Panc1 (cell line): ENCODE measurements around the gene MGMT. TPM values are rescaled to one million over a fixed set of nuclear protein-coding genes. Genes with fewer than 3 reads are reported as not detected.

Source experiments
- ATAC-seq: fragments of 200-7000 bp; cut with Tn5 transposase; 2 replicates; pipeline ENCODE4 v1.9.1; 2020; ENCODE audit warnings: mild to moderate bottlenecking, moderate library complexity
- BruUV-seq: library from RNA; stranded (reverse); fragments of 400-500 nt; replicated peaks from 2 replicates; lab custom pipeline; 2021; lab: Mats Ljungman, UMichigan
- CTCF ChIA-PET: fragments of 300-600 bp; sonication (Branson Sonifier 250); formaldehyde crosslinking; loops from one replicate; lab custom pipeline; 2022; ENCODE audit warnings: antibody characterized with exemption; lab: Charles Lee
- POLR2A ChIA-PET: fragments of 300-600 bp; sonication (Branson Sonifier 250); formaldehyde crosslinking; loops from one replicate; lab custom pipeline; 2022; ENCODE audit warnings: antibody characterized with exemption; lab: Charles Lee
- DNase-seq: peaks from one replicate; pipeline ENCODE4 v3.0.0-alpha.2; 2010; ENCODE audit warnings: low read depth, low spot score
- H3K27ac ChIP-seq: 2 replicates; pipeline ENCODE4 v1.5.1; 2011; ENCODE audit warnings: mild to moderate bottlenecking, low read length, inconsistent platforms
- H3K27me3 ChIP-seq: fragments of 200-500 bp; sonication (Bioruptor generic); 2 replicates; pipeline ENCODE4 v1.6.0; 2014; ENCODE audit warnings: low read length, inconsistent platforms; ENCODE audit not compliant: control insufficient read depth, insufficient read depth
- H3K36me3 ChIP-seq: fragments of 200-500 bp; sonication (Bioruptor generic); 2 replicates; pipeline ENCODE4 v1.5.1; 2014; ENCODE audit warnings: inconsistent platforms, mild to moderate bottlenecking, low read length, moderate library complexity; ENCODE audit not compliant: control insufficient read depth, insufficient read depth
- H3K4me1 ChIP-seq: 2 replicates; pipeline ENCODE4 v1.5.1; 2011; ENCODE audit warnings: inconsistent platforms, mild to moderate bottlenecking, low read length, moderate library complexity; ENCODE audit not compliant: control insufficient read depth, insufficient read depth
- H3K4me3 ChIP-seq, 2 experiments: 2 replicates each; pipeline ENCODE4 v1.5.1; 2011 to 2012; ENCODE audit warnings: low read depth in 2 of 2, low read length in 2 of 2, mild to moderate bottlenecking in 2 of 2, inconsistent platforms in 1 of 2, moderate library complexity in 1 of 2
- H3K9me3 ChIP-seq: fragments of 200-500 bp; sonication (Bioruptor generic); 2 replicates; pipeline ENCODE4 v1.5.1; 2014; ENCODE audit warnings: low read depth, mild to moderate bottlenecking, inconsistent platforms, low read length, moderate library complexity; ENCODE audit not compliant: control insufficient read depth, insufficient read depth
- CTCF ChIP-seq: fragments of 450-650 bp; IDR thresholded peaks from 2 replicates; pipeline ENCODE4 v1.5.1; 2017; ENCODE audit warnings: mild to moderate bottlenecking
- POLR2AphosphoS5 ChIP-seq: IDR thresholded peaks from 2 replicates; pipeline ENCODE4 v1.6.1; 2012; ENCODE audit warnings: mild to moderate bottlenecking, low read depth, low read length, moderate library complexity
- REST ChIP-seq, 2 experiments: IDR thresholded peaks; 2 replicates each; pipeline ENCODE4 v1.6.1; 2011 to 2012; ENCODE audit warnings: low read depth in 2 of 2, control low read depth in 1 of 2, low read length in 1 of 2, mild to moderate bottlenecking in 1 of 2, moderate library complexity in 1 of 2; ENCODE audit not compliant: insufficient read depth in 1 of 2
- SIN3A ChIP-seq: IDR thresholded peaks from 2 replicates; pipeline ENCODE4 v1.6.1; 2012; ENCODE audit warnings: low read depth, mild to moderate bottlenecking, low read length, moderate library complexity, borderline replicate concordance; ENCODE audit not compliant: insufficient read depth
- TCF7L2 ChIP-seq: IDR thresholded peaks from 2 replicates; pipeline ENCODE4 v1.6.1; 2011; ENCODE audit warnings: mild to moderate bottlenecking, low read depth, low read length, inconsistent platforms
- in situ Hi-C: cut with HindIII; loops from 2 replicates; pipeline ENCODE4 v1.10.0; 2016; ENCODE audit warnings: low sequenced_read_pairs, low pct_unique_long_range_greater_than_20kb
- intact Hi-C: fragments of 100-400 bp; cut with micrococcal nuclease; formaldehyde crosslinking; loops from one replicate; pipeline ENCODE4 v1.10.0; 2022; ENCODE audit not compliant: unreplicated experiment
- total RNA-seq: library from RNA; stranded (reverse); gene quantifications from one replicate; pipeline ENCODE4 v1.2.1, GENCODE V29; 2021; ENCODE audit not compliant: unreplicated experiment

The MGMT gene
- total RNA-seq, 1 experiment from 2014 or later, result 27.3 TPM

DNA sequence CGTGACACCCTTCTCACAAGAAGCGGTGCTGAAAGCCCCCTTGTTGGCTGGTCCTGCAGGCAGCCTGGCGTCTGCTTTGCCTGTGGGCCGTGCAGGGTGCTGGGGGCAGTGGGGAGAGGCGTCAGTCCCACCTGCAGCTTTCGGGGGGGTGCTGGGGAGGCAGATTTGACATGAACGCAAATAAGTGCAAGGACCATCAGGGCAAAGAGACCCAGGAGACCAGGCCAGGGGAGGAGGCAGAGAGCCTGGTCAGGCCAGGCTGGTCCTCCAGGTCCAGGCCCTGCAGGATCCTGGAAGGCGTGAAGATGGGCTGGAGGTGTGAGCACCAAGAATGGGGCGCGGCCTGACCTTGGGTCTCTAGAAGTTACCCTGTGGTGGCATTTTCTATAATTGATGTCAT lies 81.6 kb downstream of the MGMT start:
- POLR2A ChIA-PET, result no interaction called here
- Histone ChIP-seq H3K36me3 (no peaks in the 10 kb centered on the region), H3K4me3 (no peak overlapping the region), H3K4me1 (no peaks in the 10 kb centered on the region), H3K9me3 (no peaks in the 10 kb centered on the region), H3K27me3 (no peaks in the 10 kb centered on the region), H3K27ac (no peak overlapping the region)
- no peak for DNase-seq
- BruUV-seq, result no TSS peak
- ATAC-seq, result no peak
- in situ Hi-C loops, result no loop called here
- TF ChIP-seq SIN3A (no peak), TCF7L2 (no peak), CTCF (no peak), POLR2AphosphoS5 (no peak), REST (IDR thresholded peaks at IDR 0.05; ENCODE audit: insufficient read depth in 1 of 2, low read depth in 2 of 2, low read length in 1 of 2) (no peak)
- intact Hi-C loops, result no loop called here
- CTCF ChIA-PET, result no interaction called here

DNA sequence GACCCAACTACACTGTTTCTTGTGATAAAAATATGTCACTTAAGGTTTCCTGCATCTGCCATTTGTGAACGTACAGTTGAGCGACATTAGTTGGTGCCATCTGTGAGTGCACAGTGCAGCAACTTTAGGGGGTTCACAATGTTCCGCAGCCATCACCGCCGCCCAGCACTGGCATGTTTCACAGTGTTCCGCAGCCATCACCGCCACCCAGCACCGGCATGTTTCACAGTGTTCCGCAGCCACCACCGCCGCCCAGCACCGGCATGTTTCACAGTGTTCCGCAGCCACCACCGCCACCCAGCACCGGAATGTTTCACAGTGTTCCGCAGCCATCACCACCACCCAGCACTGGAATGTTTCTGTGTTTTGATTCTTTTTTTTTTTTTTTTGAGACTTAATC lies 83.0 kb downstream of the MGMT start:
- Histone ChIP-seq H3K9me3 (no peaks in the 10 kb centered on the region), H3K4me1 (no peaks in the 10 kb centered on the region), H3K27me3 (no peaks in the 10 kb centered on the region), H3K36me3 (no peaks in the 10 kb centered on the region), H3K27ac (no peak overlapping the region), H3K4me3 (no peak overlapping the region)
- ATAC-seq, result no peak
- BruUV-seq, result no TSS peak
- in situ Hi-C loops, result no loop called here
- POLR2A ChIA-PET, result no interaction called here
- CTCF ChIA-PET, result no interaction called here
- intact Hi-C loops, result no loop called here
- DNase-seq, result no peak
- TF ChIP-seq POLR2AphosphoS5, result no peak
- TF ChIP-seq SIN3A, result no peak
- TF ChIP-seq REST (IDR thresholded peaks at IDR 0.05; ENCODE audit: insufficient read depth in 1 of 2, low read depth in 2 of 2, low read length in 1 of 2), result no peak
- no peak for TF ChIP-seq CTCF
